SHP77 treated with DMSO at 0.1 percent for 48 hours (cell line): ENCODE measurements around the gene MAML2.
"Not testable (repeated sequence)": the region's sequence is repeated elsewhere in the genome, so short reads cannot be mapped to it uniquely, and the experiment has no call there.

Source experiments
- DNase-seq: peaks from one replicate; lab custom pipeline; 2025; lab: John Stamatoyannopoulos, UW

MAML2 gene

GRCh38 chr11:96293109-96293508 lies 49.9 kb downstream of the MAML2 start:
- no peak for DNase-seq

GRCh38 chr11:96292291-96293010 lies 50.5 kb downstream of the MAML2 start:
- DNase-seq = no peak

GRCh38 chr11:96290631-96291030 lies 52.4 kb downstream of the MAML2 start:
- DNase-seq = no peak

GRCh38 chr11:96290031-96290430 lies 53.0 kb downstream of the MAML2 start:
- DNase-seq = no peak

GRCh38 chr11:96288915-96289314 lies 54.1 kb downstream of the MAML2 start:
- no peak for DNase-seq

GRCh38 chr11:96287822-96288439 lies 55.1 kb downstream of the MAML2 start:
- no peak for DNase-seq

GRCh38 chr11:96285985-96286384 lies 57.0 kb downstream of the MAML2 start:
- DNase-seq = not testable (repeated sequence)

GRCh38 chr11:96284917-96285316 lies 58.1 kb downstream of the MAML2 start:
- no peak for DNase-seq

GRCh38 chr11:96284401-96284800 lies 58.6 kb downstream of the MAML2 start:
- DNase-seq = no peak

- DNase-seq = no peak
Measured at GRCh38 chr11:96282625-96283220, 60.3 kb downstream of the MAML2 start.

GRCh38 chr11:96280444-96280843 lies 62.6 kb downstream of the MAML2 start:
- DNase-seq = no peak

GRCh38 chr11:96279896-96280290 lies 63.1 kb downstream of the MAML2 start:
- no peak for DNase-seq

GRCh38 chr11:96279018-96279895 lies 63.7 kb downstream of the MAML2 start:
- DNase-seq = no peak

GRCh38 chr11:96278039-96278897 lies 64.7 kb downstream of the MAML2 start:
- DNase-seq = no peak

GRCh38 chr11:96277696-96278038 lies 65.3 kb downstream of the MAML2 start:
- no peak for DNase-seq

GRCh38 chr11:96276836-96277235 lies 66.2 kb downstream of the MAML2 start:
- no peak for DNase-seq

- DNase-seq = no peak
Measured at GRCh38 chr11:96275801-96276594, 67.0 kb downstream of the MAML2 start.

- DNase-seq = no peak
Measured at GRCh38 chr11:96273507-96273906, 69.5 kb downstream of the MAML2 start.

GRCh38 chr11:96272529-96273222 lies 70.3 kb downstream of the MAML2 start:
- no peak for DNase-seq

- DNase-seq = no peak
Measured at GRCh38 chr11:96271777-96272176, 71.2 kb downstream of the MAML2 start.
